Smooth muscle cell (in vitro differentiated cells): Measurements from ENCODE around the gene KIAA1549. TPM values are rescaled to one million over a fixed set of nuclear protein-coding genes. Genes with fewer than 3 reads are reported as not detected.

Experiments
- DNase-seq: peaks from one replicate; lab custom pipeline; 2025; ENCODE audit not compliant: unreplicated experiment; lab: John Stamatoyannopoulos, UW
- H2AFZ ChIP-seq: fragments of 200-600 bp; sonication (generic); 2 replicates; pipeline ENCODE4 v1.6.0; 2016; ENCODE audit warnings: antibody characterized with exemption, low read depth, mild to moderate bottlenecking
- H3F3A ChIP-seq: fragments of 200-600 bp; sonication (generic); 2 replicates; pipeline ENCODE4 v1.6.0; 2017; ENCODE audit warnings: antibody characterized with exemption, low read depth
- H3K27ac ChIP-seq: fragments of 200-600 bp; sonication (generic); 2 replicates; pipeline ENCODE4 v1.5.1; 2016; ENCODE audit warnings: low read depth, mild to moderate bottlenecking
- H3K27me3 ChIP-seq: fragments of 200-600 bp; sonication (generic); 2 replicates; pipeline ENCODE4 v1.6.1; 2016; ENCODE audit warnings: low read depth, mild to moderate bottlenecking
- H3K36me3 ChIP-seq: fragments of 200-600 bp; sonication (generic); 2 replicates; pipeline ENCODE4 v1.5.1; 2016; ENCODE audit warnings: low read depth
- H3K4me1 ChIP-seq: fragments of 200-600 bp; sonication (generic); 2 replicates; pipeline ENCODE4 v1.5.1; 2016; ENCODE audit warnings: low read depth
- H3K4me2 ChIP-seq: fragments of 200-600 bp; sonication (generic); 2 replicates; pipeline ENCODE4 v1.6.0; 2016; ENCODE audit warnings: mild to moderate bottlenecking
- H3K4me3 ChIP-seq: fragments of 200-600 bp; sonication (generic); 2 replicates; pipeline ENCODE4 v1.5.1; 2016; ENCODE audit warnings: mild to moderate bottlenecking
- H3K79me2 ChIP-seq: fragments of 200-600 bp; sonication (generic); 2 replicates; pipeline ENCODE4 v1.6.0; 2016; ENCODE audit warnings: low read depth, mild to moderate bottlenecking
- H3K9ac ChIP-seq: fragments of 200-600 bp; sonication (generic); 2 replicates; pipeline ENCODE4 v1.6.0; 2016; ENCODE audit warnings: low read depth
- H3K9me3 ChIP-seq: fragments of 200-600 bp; sonication (generic); replicated peaks from 2 replicates; pipeline ENCODE4 v1.5.1; 2016; ENCODE audit warnings: low read depth
- H4K20me1 ChIP-seq: fragments of 200-600 bp; sonication (generic); 2 replicates; pipeline ENCODE4 v1.6.0; 2016; ENCODE audit warnings: low read depth
- CTCF ChIP-seq: fragments of 200-600 bp; sonication (generic); IDR thresholded peaks from 2 replicates; pipeline ENCODE4 v1.5.1; 2017; ENCODE audit warnings: borderline replicate concordance, mild to moderate bottlenecking, antibody characterized with exemption; ENCODE audit not compliant: insufficient read depth, poor library complexity, severe bottlenecking
- WGBS: methylation state at CpG from one replicate; pipeline ENCODE4 v1.1.7; 2016; ENCODE audit warnings: low lambda C conversion rate; 5-methylcytosine and 5-hydroxymethylcytosine counted together
- polyA plus RNA-seq: library from polyadenylated mRNA; unstranded; fragments of >200 nt; fragmentation: Nextera tagmentation; extraction: Ambion mirVana; gene quantifications from 2 replicates; pipeline ENCODE4 v1.2.1, GENCODE V29; 2016
- total RNA-seq: library from RNA; depleted of rRNA; stranded (reverse); fragments of >200 nt; gene quantifications from 2 replicates; pipeline ENCODE4 v1.2.3, GENCODE V29; 2014

The KIAA1549 gene
- total and polyA plus RNA-seq, 2 experiments from 2014 or later, result 4.1 to 7.1 TPM

DNA sequence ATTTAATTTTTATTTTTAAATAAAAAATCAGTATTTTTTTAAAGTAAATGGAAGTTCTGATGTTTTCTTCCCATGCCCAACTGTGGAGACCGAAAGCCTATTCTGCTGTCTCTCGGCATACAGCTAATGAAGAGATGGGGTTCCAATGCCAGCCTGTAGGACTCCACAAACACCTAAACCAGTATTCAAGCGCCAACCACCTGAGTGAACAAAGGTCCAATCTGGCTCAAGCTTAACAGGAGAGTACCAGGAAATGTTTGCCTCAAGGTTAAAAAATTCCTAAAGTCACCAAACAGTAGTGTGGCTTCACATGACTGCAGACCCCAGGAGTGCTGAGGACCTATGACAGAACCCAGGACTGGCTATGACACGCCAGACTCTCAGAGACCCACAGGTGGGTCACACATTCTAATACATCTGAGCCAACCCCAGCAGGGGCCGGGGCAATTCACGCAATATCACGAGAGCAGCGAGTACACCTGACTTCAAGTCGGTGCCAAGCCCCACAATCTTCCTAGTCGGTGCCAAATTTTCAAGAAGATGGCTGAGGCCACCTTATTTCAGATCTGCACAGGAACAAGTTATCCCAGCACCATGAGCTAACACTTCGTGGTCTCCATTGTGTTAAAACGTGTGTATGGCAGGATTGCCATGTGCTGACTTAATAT, 31.6 kb downstream of the KIAA1549 start:
- H3K4me1 ChIP-seq, result no peaks in the 10 kb centered on the region
- DNase-seq, result no peak
- no peak overlapping the region for H2AFZ ChIP-seq
- no peak overlapping the region for H3K27ac ChIP-seq
- peaks cover 17% of the 10 kb centered on the region for H4K20me1 ChIP-seq
- H3K9ac ChIP-seq, result no peak overlapping the region
- no peaks in the 10 kb centered on the region for H3F3A ChIP-seq
- no peaks in the 10 kb centered on the region for H3K9me3 ChIP-seq
- peaks cover 2% of the 10 kb centered on the region for H3K79me2 ChIP-seq
- no peaks in the 10 kb centered on the region for H3K36me3 ChIP-seq
- H3K4me2 ChIP-seq, result no peak overlapping the region
- TF ChIP-seq CTCF, result no peak
- WGBS, result 96% methylated on average over 12 of the region's 12 CpGs
- no peaks in the 10 kb centered on the region for H3K27me3 ChIP-seq
- no peak overlapping the region for H3K4me3 ChIP-seq

GRCh38 chr7:138948403-138948802, 32.8 kb downstream of the KIAA1549 start:
- H3K36me3 ChIP-seq, result no peaks in the 10 kb centered on the region
- H3K4me2 ChIP-seq, result no peak overlapping the region
- no peaks in the 10 kb centered on the region for H3K9me3 ChIP-seq
- TF ChIP-seq CTCF, result no peak
- no peak overlapping the region for H3K4me3 ChIP-seq
- no peak overlapping the region for H2AFZ ChIP-seq
- no peak overlapping the region for H3K9ac ChIP-seq
- no peaks in the 10 kb centered on the region for H3F3A ChIP-seq
- no peaks in the 10 kb centered on the region for H3K4me1 ChIP-seq
- DNase-seq, result no peak
- no peak overlapping the region for H3K27ac ChIP-seq
- 92% methylated on average over 6 of the region's 6 CpGs for WGBS
- peaks cover 19% of the 10 kb centered on the region for H4K20me1 ChIP-seq
- H3K27me3 ChIP-seq, result no peaks in the 10 kb centered on the region
- H3K79me2 ChIP-seq, result peaks cover 10% of the 10 kb centered on the region

DNA sequence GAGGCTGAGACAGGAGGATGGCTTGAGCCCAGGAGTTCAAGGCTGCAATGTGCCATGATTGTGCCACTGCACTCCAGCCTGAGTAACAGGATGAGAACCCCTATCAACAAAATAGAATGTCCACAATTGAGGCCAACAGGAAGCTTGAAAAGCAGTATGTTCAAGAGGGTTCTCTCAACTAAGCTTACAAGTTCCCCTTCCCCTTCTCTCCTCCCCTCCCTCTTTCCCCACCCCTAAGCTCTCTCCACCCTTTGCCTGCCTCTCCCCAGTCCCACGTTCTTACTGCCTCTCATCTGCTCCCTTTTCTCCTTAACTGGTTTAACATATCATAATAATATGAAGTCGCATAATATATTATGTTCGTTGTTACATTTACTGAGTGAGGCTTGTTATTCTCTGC, 35.4 kb downstream of the KIAA1549 start:
- no peaks in the 10 kb centered on the region for H3K36me3 ChIP-seq
- H3K4me2 ChIP-seq, result no peak overlapping the region
- H3K4me3 ChIP-seq, result no peak overlapping the region
- no peaks in the 10 kb centered on the region for H3K9me3 ChIP-seq
- H3F3A ChIP-seq, result no peaks in the 10 kb centered on the region
- TF ChIP-seq CTCF, result no peak
- no peak overlapping the region for H3K9ac ChIP-seq
- no peak overlapping the region for H2AFZ ChIP-seq
- H3K79me2 ChIP-seq, result peaks cover 8% of the 10 kb centered on the region
- H4K20me1 ChIP-seq, result peaks cover 20% of the 10 kb centered on the region
- WGBS, result 68% methylated on average over 3 of the region's 3 CpGs
- H3K27me3 ChIP-seq, result no peaks in the 10 kb centered on the region
- H3K27ac ChIP-seq, result no peak overlapping the region
- no peak for DNase-seq
- H3K4me1 ChIP-seq, result no peaks in the 10 kb centered on the region

DNA sequence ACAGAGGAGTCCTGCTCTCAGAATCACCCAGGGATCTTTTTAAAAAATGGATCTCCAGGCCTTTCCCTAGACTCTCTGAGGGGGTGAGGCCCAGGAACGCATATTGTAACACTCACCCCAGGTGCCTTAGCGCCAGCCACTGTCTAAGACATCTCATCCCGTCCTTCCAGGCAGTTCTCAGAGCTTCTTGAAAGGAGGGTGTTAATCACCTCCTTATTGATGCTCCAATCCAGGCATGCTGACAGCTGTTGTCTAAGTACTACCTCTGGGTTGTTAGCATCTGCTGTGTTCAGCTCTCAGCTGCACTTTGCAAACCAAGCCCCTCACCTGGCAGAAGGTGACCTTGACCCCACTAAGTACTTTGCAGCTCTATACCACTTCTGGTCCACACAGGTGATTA, 36.0 kb downstream of the KIAA1549 start:
- H3K36me3 ChIP-seq, result no peaks in the 10 kb centered on the region
- no peak overlapping the region for H3K4me3 ChIP-seq
- H3F3A ChIP-seq, result no peaks in the 10 kb centered on the region
- no peak overlapping the region for H2AFZ ChIP-seq
- DNase-seq, result no peak
- no peaks in the 10 kb centered on the region for H3K4me1 ChIP-seq
- no peak overlapping the region for H3K9ac ChIP-seq
- peaks cover 8% of the 10 kb centered on the region for H3K79me2 ChIP-seq
- H3K9me3 ChIP-seq, result no peaks in the 10 kb centered on the region
- TF ChIP-seq CTCF, result no peak
- WGBS, result 62% methylated on average over 3 of the region's 3 CpGs
- no peak overlapping the region for H3K4me2 ChIP-seq
- peaks cover 20% of the 10 kb centered on the region for H4K20me1 ChIP-seq
- no peaks in the 10 kb centered on the region for H3K27me3 ChIP-seq
- H3K27ac ChIP-seq, result no peak overlapping the region
